GM19238 (cell line): ENCODE data around the gene FAM181A.

Experiments used
- DNase-seq: peaks from one replicate; pipeline ENCODE4 v3.0.0; 2011; ENCODE audit warnings: low spot score; ENCODE audit not compliant: insufficient read length

FAM181A gene

DNA sequence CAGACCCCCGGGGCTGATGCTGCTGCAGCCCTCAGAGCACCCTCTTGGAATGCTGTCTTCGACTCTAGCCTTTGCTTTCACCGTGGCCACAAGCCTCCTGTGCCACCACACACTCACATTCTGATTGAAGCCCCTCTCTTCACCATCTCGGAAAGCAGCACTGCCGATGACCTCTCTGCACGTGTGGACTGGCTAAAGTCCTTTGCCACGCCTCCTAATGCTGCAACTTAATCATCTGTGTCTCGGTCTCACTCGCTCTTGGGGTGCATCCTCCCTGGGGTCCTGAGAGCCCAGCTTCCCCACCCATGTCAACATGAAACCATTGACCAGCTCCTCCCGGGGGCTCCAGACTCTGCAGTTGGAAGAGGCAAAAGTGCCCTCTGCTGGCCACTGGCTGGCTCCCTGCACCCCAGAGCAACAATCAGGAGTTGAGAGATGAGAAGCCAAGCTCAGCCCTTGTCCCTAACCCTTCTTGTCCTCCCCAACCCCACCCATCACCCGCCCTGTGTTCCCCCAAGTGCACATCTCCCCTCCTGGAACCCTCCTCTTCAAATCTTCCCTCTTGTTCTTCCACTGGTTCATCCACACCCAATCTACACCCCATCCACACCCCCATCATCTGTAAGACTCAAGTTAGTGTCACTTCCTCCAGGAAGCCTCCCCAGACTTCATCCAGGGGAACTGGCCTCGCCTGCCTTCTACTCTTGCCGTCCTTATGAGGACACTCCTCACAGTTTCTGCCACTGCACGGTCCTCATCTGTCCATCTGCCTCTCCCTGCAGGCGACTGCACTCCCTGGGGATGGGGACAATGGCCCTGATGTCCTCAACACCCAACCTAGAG, 23.6 kb upstream of the FAM181A start:
- DNase-seq = no peak

DNA sequence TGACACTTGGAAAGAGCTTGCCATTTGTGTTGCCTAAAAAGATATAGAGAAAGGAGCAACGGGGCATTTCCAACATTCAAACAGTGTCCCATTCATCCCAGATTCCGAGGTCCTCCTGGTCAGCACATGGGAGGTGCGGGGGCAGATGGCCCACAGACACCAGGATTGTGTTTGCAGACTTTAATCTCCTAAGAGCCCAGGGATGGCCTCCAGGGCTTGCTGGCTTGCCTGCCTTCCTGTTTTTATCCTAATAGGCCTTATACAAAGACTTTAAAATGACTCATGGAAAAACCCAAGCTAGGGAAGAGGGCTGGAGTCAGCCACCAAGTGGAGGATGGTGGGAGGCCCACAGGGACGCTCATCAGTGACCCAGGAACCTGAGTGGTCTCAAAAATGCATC, 21.5 kb upstream of the FAM181A start:
- DNase-seq = no peak

DNA sequence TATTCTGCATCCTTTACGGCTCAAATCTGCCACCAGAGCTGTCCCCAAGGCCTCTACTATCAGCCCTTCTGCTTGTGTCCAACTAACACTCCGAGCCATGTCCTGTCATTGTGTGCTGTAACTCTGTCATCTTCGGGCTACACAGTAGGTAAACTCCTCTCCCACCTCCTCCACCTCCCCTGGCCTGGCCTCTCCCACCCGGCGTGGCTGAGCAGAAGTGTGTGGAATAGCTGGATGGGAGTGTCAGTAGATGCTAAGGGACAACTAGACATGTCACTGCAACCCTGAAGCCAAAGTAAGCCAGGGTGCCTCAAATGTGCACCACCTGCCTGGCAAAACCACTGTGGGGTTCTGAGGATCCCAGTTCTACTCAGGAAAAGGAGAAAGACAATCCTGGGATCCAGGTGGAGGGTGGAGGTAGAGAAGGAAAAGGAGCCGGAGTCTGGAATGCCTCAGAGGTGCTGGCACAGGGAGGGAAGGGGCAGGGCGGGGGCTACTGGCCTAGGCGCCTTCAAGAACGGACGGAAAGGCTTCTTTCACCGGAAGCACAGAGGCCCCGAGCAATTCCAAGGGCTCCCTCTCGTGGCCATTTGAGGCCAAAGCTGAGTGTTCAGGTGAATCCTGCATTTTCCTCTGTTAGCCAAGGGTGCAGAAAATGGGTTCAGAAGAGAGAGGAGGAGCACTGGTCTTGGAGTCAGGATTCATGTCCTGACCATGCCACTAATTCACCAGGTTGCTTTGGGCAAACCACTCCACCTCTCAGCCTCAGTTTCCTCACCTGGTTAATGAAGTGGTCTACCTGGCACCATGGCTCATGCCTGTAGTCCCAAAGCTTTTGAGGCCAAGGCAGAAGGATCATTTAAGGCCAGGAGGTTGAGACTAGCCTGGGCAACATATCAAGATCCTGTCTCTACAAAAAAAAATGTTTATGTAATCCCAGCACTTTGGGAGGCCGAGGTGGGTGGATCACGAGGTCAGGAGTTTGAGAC, 20.5 kb upstream of the FAM181A start:
- peak; percentile 86 for DNase-seq

DNA sequence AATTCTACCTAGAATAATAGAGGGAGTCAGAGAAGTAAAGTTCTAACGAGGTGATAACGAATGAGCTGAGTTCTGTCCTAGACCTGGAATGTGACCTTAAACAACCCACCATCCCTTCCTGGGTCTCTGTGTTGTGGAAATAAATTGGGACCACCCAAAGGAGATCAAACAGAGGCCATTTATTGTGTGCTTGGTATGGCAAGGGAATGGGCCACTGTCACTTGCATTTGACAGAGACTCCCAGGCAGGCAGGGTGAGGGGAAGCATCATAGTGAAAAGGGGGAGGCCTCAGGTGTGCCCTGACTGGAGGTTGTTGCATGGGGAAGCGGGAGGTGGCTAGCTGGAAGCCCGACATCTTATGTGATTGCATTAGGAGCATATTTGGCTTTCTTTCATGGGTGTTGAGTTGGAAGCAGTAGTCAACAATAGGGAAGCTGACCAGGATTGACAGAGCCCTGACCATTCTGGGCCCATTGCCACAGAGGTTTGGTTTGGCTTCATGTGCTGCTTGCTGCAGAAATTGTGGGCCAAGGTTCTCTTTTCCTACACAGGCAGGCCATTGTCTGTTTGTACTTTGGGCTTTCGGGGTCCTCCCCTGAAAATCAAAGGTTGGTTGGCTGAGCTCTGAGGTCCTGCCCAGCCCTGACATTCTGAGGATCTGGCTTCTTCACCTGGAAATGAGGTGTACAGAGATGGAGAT, 17.6 kb upstream of the FAM181A start:
- no peak for DNase-seq

DNA sequence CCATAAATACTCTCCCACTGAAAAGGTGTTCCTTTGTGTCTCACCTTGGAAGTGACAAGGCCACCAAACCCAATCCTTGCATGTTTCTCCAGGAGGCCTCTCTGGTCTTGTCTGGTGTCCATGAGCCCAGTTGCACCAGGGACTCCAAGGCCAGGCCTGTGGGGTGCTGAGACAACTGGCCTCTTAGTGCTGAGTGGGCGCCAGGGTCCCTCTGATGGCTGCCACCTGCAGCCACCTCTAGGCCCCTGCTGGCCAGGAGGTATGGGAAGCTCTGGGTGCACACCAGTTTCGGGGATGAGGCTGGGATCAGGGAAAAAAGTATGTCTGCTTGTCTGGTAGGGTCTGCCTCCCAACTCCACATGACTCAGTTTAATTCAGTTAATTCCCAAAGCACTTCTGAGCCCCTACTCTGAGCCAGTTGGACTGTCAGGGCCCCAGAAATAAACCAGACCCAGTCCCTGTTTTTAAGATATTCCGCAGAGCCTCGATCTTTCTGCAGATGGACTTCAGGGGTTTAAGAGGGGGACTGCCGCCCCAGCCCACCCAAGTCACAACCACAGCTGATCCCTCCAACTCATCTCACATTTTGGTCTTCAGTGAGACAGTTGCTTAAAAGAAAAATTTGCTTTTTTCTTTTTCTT, 15.0 kb upstream of the FAM181A start:
- no peak for DNase-seq

DNA sequence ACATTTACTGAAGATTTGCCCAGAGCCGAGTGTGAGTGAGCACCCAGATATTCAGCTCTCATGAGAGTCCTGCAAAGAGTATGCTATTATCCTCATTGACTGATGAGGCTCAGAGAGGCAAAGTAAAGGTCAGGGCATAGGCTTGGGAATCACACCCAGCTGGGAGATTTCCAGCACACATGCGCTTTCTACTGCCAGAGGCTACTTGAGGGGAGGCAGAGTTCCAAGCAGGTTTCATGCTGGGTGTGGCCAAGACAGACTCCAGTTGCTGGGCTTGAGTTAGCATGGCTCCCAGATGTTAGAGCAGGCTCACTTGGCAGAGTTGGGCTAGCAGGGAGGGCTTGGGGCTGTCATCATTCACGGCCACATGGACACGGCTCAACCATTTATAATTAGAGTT, 14.4 kb upstream of the FAM181A start:
- DNase-seq = no peak

DNA sequence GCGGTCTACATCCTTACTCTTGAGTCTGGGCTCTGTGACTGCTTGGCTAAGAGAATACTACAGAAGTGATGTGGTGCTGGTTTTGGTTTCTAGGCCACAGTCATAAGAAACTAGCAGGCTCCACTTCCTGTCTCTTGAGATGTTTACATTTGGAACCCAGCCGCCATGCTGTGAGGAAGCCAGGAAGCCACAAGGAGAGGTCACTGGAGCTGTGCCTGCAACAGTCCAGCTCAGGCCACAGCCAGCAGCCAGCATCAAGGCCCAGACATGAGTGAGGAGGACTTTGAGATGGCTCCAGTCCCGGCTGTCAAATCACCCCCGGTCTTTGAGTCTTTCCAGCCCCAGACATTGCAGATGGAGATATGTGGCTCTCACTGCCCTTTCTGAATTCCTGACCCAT, 12.9 kb upstream of the FAM181A start:
- no peak for DNase-seq

DNA sequence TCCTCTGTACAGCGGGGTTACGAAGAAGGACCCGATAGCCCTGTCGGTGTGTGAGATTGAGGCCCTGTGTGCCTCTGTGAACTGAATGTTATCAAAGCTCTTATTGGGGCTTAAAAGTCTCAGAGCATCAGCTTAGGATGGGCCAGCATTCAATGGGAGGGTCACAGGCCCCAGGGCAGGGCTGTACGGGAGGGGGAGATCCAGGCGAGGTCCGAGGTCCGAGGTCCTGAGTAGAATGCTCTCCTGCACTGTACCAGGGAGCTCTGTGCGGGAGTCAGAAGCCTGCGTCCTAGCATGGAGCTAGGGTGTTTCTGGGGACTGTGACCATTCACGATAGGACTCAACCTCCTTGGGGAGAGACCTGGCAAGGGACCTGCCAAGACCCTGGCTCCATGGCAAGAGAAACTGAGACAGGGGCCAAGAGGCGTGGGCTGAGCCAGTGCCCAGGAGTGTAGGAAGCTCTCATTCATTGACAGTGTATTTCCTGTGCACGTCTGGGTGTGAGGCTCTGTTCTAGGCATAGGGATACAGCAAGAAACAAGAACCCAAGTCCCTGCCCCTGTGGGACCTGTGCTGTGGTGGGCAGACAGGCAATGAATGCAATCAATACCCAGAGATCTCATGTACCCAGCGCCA, 12.0 kb upstream of the FAM181A start:
- no peak for DNase-seq

DNA sequence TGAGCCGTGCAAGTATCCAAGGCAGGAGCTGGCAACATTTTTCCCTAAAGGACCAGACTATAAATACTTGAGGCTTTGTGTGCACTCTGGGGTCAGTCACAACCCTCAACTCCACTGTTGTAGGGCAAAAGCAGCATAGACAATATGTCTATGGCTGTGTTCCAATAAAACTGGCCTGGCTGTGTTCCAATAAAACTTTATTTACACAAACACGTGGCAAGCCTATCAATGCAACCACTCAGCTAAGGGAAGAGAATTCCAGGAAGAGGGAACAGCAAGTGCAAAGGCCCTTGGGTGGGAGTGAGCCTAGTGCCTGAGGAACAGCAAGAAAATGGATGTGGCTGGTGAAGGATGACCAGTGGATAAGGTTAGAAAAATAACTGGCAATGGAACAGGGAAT, 11.3 kb upstream of the FAM181A start:
- DNase-seq = no peak

DNA sequence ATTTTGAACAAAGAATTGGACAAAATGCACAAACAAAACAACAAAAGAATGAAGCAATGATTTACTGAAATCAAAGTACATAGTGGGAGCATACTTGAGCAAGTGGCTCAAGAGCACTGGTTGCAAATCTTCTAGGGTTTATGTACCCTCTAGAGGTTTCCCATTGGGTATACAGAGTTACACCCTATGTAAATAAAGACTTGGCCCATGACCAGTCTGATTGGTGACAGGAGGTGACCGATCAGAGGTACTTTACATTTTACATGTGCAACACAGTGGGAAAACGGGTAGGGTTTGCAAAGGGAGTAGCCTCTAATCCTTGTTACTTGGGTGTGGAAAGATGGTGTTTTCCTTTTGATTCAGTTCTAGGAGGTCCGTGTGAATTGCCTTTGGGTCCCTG, 10.6 kb upstream of the FAM181A start:
- no peak for DNase-seq

DNA sequence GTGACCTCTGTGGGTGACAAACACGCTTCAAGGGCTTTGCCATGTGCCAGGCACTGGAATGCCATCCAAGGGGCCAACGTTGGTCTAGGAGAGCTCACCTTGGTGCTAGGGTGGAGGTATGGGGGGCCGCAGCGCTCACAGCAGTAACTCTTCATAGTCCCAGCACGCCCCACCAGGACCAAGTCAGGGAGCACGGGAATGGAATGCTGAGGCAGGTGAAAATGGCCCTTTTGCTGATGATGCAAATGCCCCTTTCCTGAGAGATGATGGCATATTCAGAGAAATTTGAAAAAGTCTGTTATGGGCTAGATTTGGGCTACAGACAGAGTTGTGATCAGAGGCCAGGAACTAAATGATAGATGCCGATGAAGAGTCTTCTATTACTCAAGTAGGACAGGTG, 10.0 kb upstream of the FAM181A start:
- DNase-seq = no peak

DNA sequence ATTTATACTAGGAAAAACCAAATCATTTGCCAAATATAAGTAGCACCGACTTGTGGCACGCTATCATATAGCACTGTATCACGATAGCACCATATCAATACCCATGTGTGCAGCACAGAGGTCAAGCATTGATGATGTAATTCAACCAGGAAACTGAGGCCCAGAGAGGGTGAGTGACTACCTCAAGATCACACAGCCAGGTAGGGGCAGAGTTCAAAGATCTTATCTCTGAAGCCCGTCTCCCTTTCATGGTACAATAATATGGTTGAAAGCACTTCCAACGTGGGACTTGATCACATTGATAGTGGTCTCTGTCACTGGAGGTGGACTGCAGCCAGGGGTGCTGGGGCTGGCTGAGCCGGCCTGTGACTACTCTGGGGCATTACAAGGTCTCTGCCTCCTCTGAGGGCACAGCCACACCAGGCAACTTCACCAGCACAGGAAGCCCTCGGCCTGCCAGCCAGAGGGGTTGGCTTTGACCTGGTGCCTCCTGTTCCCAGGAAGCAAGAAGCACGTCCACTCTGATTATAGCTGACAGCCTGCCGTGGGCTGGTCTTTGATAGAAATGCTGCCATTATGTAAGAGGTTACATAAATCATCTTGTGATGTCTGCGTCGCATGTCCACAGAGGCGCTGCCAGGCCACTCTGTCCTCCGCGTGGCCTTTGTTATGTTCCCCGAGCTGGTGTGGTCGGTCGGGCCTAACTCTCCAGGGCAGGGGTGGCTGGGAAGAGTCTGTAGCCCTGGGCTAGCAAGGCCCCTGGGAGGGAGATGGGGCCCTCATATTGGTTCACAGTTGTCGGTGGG, 5.9 kb upstream of the FAM181A start:
- no peak for DNase-seq

DNA sequence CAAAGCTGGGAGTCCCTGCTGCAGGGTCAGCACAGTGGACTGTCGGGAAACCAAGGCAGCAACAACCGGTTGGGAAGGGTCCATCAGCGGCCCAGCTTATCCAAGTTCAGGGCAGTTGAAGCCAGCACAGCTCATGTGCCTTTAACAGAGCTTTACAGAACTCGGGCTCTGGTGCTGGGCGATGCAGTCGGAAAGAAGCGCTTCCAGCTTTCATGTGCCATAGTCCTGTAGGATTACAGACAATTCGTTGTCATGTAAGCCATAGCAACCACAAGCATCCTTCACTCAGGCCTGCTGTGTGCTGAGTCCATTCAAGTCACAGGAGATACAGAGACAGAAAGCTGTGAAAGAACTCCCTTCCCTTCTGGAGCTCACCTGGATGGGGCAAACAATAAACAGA, 3.5 kb upstream of the FAM181A start:
- DNase-seq = no peak

DNA sequence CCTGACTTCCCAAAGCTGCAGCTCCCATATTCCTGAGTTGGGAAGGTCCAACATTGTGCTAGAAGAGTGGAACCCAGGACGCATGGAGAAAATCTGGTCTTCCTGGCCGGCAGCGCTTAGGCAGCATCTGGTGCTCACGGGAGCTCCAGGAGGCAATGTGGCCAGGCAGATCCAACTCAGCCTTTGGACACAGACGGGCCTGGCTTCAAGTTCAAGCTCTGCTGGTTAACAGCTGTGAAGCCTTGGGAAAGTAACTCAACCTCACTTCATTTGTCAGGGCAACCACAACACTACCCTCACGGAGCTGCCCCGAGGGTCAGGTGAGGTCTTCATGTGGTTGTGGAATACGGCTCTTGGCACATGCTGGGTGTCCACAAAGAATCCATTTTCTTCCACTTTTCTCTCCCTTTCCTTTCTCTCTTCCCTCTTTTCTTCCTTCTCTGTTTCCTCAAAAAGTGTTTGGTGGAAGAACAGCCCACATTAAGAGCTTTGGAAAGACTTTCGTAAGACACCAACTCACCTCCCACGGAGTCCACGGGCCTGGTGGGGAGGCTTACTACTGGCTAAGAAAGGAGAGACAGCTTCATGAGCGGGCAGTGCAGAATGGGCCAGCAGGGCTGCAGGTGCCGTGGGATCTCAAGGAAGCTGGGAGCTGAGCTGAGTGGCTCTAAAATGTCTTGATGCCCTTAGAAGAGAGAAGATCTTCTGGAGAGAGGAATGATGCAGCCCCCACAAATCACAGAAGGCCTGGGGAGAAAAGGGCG, 2.4 kb upstream of the FAM181A start:
- no peak for DNase-seq

DNA sequence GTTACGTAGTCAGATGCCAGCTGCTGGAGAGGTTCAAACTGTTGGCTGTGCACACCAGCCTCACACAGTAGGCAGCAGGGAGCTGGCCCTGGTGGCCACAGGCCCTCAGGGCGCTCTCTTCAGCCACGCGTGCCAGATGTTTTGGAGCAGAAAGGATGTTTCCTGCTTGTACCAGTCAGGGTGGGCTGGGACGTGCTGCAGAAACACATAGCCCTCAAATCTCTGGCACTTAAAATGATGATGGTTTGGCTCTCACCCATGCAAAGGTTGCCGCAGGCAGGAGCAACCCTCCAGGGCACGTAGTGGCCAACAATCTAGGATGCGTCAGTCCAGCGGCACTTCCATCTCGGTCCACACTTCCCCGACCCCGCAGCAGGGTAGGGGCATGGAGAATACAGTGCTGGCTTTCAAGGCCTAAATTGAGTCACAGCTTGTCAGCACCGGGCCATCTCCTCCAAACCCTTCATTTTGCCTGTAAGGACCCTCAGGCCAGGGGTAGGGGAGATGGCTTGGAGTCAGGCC, 1.7 kb upstream of the FAM181A start:
- DNase-seq = no peak

DNA sequence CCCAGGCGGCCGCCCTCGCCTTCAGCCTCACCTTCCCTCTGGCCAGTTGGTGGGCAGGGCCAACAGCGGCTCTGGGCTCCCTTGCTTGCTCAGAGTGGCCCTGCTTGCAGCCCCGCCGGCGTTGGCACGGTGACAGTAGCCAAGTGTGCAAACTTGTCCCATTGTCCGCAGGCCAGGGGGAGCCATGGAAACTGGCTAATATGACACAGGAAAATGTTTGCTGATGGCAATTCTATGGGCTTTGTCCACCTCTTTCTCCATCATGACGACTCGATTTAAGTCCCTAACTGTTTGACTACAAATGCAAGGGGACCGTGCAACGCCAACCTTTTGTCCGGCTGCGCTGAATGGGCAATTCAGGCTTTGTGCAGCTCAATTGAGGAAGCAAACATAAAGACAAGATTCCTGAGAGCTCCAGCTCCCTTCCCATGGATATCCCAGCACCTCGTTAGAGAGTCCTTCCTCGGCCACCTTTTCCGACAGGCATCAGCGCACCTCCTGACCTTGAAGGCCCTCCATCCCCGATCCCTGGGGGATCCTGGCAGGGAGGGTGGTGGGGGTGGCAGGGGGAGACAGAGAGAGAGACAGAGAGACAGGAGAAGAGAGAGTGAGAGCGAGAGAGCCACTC, 785 bp upstream of the FAM181A start:
- no peak for DNase-seq

DNA sequence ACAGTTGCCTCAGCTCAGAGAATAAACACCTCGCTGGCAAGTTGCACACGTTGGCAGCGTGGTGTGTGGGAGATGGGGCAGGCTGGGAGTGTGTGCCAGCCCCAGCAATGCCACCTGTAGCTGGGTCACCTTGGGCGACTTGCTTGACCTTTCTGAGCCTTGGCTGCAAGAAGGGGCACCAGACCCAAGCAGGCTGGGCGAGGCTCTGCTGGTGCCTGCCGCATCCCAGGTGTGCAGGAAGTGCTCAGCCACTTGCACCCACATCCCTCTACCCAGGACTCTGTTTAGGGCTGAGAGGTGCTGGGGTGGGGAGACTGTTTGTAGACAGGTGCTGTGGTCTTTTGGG, 629 bp downstream of the FAM181A start:
- no peak for DNase-seq

DNA sequence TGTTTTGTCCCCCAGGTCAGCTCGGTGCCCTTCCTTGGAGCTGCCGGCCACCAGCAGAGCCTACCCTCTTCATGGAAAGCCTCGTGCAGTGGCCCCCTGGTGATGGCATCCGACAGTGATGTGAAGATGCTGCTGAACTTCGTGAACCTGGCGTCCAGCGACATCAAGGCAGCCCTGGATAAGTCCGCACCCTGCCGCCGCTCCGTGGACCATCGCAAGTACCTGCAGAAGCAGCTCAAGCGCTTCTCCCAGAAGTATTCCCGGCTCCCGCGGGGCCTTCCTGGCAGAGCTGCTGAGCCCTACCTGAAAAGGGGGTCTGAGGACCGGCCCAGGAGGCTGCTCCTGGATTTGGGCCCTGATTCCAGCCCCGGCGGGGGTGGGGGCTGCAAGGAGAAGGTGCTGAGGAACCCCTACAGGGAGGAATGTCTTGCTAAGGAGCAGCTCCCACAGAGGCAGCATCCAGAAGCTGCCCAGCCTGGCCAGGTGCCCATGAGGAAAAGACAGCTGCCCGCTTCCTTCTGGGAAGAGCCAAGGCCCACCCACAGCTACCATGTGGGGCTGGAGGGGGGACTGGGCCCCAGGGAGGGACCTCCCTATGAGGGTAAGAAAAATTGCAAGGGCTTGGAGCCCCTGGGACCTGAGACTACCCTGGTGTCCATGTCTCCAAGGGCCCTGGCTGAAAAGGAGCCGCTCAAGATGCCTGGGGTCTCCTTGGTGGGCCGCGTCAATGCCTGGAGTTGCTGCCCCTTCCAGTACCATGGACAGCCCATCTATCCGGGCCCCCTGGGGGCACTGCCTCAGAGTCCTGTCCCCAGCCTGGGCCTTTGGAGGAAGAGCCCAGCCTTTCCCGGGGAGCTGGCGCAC, 1.3 kb downstream of the FAM181A start:
- DNase-seq = no peak
